ENCODE results near the gene TIMD4. TPM values are rescaled to one million over a fixed set of nuclear protein-coding genes. Genes with fewer than 3 reads are reported as not detected.

TIMD4 gene
- total and polyA plus RNA-seq, 2 of the 13 experiments (the other 11 are each of a cell fraction or from before 2014, with no cell fraction given), result 0.50 TPM; not detected in 1

DNA sequence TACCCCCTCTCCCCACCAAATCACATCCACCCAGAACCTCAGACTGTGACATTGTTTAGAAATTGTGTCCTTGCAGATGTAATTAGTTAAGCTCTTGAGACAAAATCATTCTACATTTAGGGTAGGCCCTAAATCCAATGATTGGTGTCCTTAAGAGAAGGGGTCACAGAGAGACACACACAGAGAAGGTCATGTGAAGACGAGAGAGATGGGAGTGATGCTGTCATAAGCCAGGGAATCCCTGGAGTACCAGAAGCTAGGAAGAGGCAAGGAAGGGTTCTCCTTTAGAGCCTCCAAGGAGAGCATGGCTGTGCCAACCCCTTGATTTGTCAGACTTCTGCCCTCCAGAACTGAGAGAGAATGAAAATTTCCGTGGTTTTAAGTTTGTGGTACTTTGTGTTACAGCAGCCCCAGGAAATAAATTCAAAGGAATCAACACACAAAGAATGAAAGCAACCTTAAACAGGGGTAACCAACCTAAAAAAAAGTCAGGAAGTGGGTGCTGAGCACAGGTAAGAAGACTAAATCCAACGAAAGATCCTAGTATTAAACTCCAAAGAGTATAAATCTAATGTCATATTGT, 33.6 kb downstream of the TIMD4 start:
- H3K4me3 ChIP-seq (replicated peaks in 1 of 3; ENCODE audit: insufficient read depth in 1 of 3, low read depth in 2 of 3, low read length in 3 of 3), result no peak overlapping the region
- DNase-seq (ENCODE audit: low spot score), result no peak
- H3K9ac ChIP-seq (ENCODE audit: insufficient read depth, low read depth, low read length), result no peak overlapping the region
- H3K4me2 ChIP-seq (ENCODE audit: low read depth, low read length), result no peak overlapping the region
- TF ChIP-seq NR2F1 (CRISPR knock-in tag; IDR thresholded peaks at IDR 0.05) (no peak), KAT2B (IDR thresholded peaks at IDR 0.05; ENCODE audit: borderline replicate concordance, low read depth, low read length) (no peak), ZNF639 (CRISPR knock-in tag; conservative IDR thresholded peaks at IDR 0.05) (no peak), ATF4 (CRISPR knock-in tag; IDR thresholded peaks at IDR 0.05) (no peak), JDP2 (CRISPR knock-in tag; IDR thresholded peaks at IDR 0.05; ENCODE audit: borderline replicate concordance) (no peak), THYN1 (CRISPR knock-in tag; IDR thresholded peaks at IDR 0.05; ENCODE audit: borderline replicate concordance, low read depth) (no peak), HNRNPUL1 (IDR thresholded peaks at IDR 0.05; ENCODE audit: low read depth, low read length) (no peak), ZNF207 (IDR thresholded peaks at IDR 0.05; ENCODE audit: borderline replicate concordance) (no peak)
- no peaks in the 10 kb centered on the region for H3K79me2 ChIP-seq (ENCODE audit: insufficient read depth, low read length)
- no peaks in the 10 kb centered on the region for H3K36me3 ChIP-seq (replicated peaks in 1 of 2; ENCODE audit: control insufficient read depth in 1 of 2, insufficient read depth in 2 of 2, low read length in 2 of 2)
- H3K4me1 ChIP-seq (ENCODE audit: insufficient read depth, low read length), result no peaks in the 10 kb centered on the region
- 7% methylated on average over 3 of the region's 3 CpGs for WGBS (ENCODE audit: low lambda C conversion rate)
- in situ Hi-C loops (cut with HindIII; ENCODE audit: extremely low pct_ligation_motif_present, low pct_unique_long_range_greater_than_20kb) (no loop called here), intact Hi-C loops (cut with micrococcal nuclease; ENCODE audit: unreplicated experiment) (no loop called here)
- no peak overlapping the region for H2AFZ ChIP-seq (ENCODE audit: low read length)
- ChIA-PET CTCF (ENCODE audit: low intra/inter-chr PET ratio, low total read pairs) (no interaction called here), POLR2A (no interaction called here)
- no peak for FAIRE-seq
- no TSS peak for BruUV-seq (replicated peaks)
- ATAC-seq, result no peak
- no peaks in the 10 kb centered on the region for H4K20me1 ChIP-seq (ENCODE audit: insufficient read depth, low read length)
- no peak overlapping the region for H3K27ac ChIP-seq (ENCODE audit: extremely low read length, insufficient read depth, low read length)
- no peaks in the 10 kb centered on the region for H3K9me3 ChIP-seq (ENCODE audit: low read length)
- H3K27me3 ChIP-seq (ENCODE audit: control insufficient read depth in 1 of 2, insufficient read depth in 2 of 2, low read length in 2 of 2), result no peaks in the 10 kb centered on the region; a peak in 1 of 5 replicates
